H9 (cell line): ENCODE data around the gene PSMD7. TPM values are rescaled to one million over a fixed set of nuclear protein-coding genes. Genes with fewer than 3 reads are reported as not detected.

Source experiments
- DNase-seq: peaks from one replicate; pipeline ENCODE4 v3.0.0-alpha.2; 2017
- H2AFZ ChIP-seq: one replicate; pipeline ENCODE4 v1.6.1; 2013; ENCODE audit warnings: mild to moderate bottlenecking, low read length, control low read depth, moderate library complexity
- H2AK5ac ChIP-seq: 2 replicates; pipeline ENCODE4 v1.6.1; 2013; ENCODE audit warnings: low read length, control low read depth, mixed read lengths; ENCODE audit not compliant: insufficient read length
- H2BK120ac ChIP-seq: one replicate; pipeline ENCODE4 v1.6.1; 2013; ENCODE audit warnings: low read depth, mild to moderate bottlenecking, low read length, control low read depth, inconsistent platforms; ENCODE audit not compliant: poor library complexity, severe bottlenecking
- H2BK12ac ChIP-seq: 2 replicates; pipeline ENCODE4 v1.6.1; 2013; ENCODE audit warnings: low read length, control low read depth, mixed read lengths, low read depth; ENCODE audit not compliant: insufficient read length
- H2BK15ac ChIP-seq: 2 replicates; pipeline ENCODE4 v1.6.1; 2013; ENCODE audit warnings: low read depth, low read length, control low read depth
- H2BK20ac ChIP-seq: one replicate; pipeline ENCODE4 v1.6.1; 2013; ENCODE audit warnings: low read depth, mild to moderate bottlenecking, low read length, control low read depth, inconsistent platforms; ENCODE audit not compliant: poor library complexity, severe bottlenecking
- H2BK5ac ChIP-seq: 2 replicates; pipeline ENCODE4 v1.6.1; 2013; ENCODE audit warnings: low read length, control low read depth, mixed read lengths; ENCODE audit not compliant: insufficient read length
- H3K14ac ChIP-seq: 2 replicates; pipeline ENCODE4 v1.6.1; 2013; ENCODE audit warnings: low read length, control low read depth; ENCODE audit not compliant: insufficient read depth
- H3K18ac ChIP-seq: 2 replicates; pipeline ENCODE4 v1.6.1; 2013; ENCODE audit warnings: low read depth, mild to moderate bottlenecking, mixed read lengths, low read length, control low read depth; ENCODE audit not compliant: insufficient read length
- H3K23ac ChIP-seq: 2 replicates; pipeline ENCODE4 v1.6.1; 2013; ENCODE audit warnings: low read length, control low read depth, mixed read lengths, low read depth; ENCODE audit not compliant: insufficient read length
- H3K23me2 ChIP-seq: 2 replicates; pipeline ENCODE4 v1.6.1; 2013; ENCODE audit warnings: low read depth, mild to moderate bottlenecking, mixed read lengths, low read length, control low read depth; ENCODE audit not compliant: insufficient read length, poor library complexity, severe bottlenecking
- H3K27ac ChIP-seq: 2 replicates; pipeline ENCODE4 v1.5.1; 2013; ENCODE audit warnings: low read length, control low read depth, mixed read lengths, low read depth; ENCODE audit not compliant: insufficient read length
- H3K27me3 ChIP-seq: 2 replicates; pipeline ENCODE4 v1.6.1; 2013; ENCODE audit warnings: low read length, control low read depth, inconsistent platforms; ENCODE audit not compliant: insufficient read depth
- H3K4ac ChIP-seq: 2 replicates; pipeline ENCODE4 v1.6.1; 2013; ENCODE audit warnings: low read depth, mild to moderate bottlenecking, control low read depth, inconsistent platforms, low read length, moderate library complexity
- H3K4me1 ChIP-seq: 2 replicates; pipeline ENCODE4 v1.6.1; 2013; ENCODE audit warnings: low read length, control low read depth, inconsistent platforms; ENCODE audit not compliant: insufficient read depth
- H3K4me2 ChIP-seq: 2 replicates; pipeline ENCODE4 v1.6.1; 2013; ENCODE audit warnings: low read length, control low read depth, mixed read lengths; ENCODE audit not compliant: insufficient read length, insufficient read depth
- H3K56ac ChIP-seq: 2 replicates; pipeline ENCODE4 v1.6.1; 2013; ENCODE audit warnings: low read depth, mild to moderate bottlenecking, mixed read lengths, low read length, control low read depth; ENCODE audit not compliant: insufficient read length
- H3K79me1 ChIP-seq: 2 replicates; pipeline ENCODE4 v1.6.1; 2013; ENCODE audit warnings: low read depth, mild to moderate bottlenecking, moderate library complexity, low read length, control low read depth, inconsistent platforms; ENCODE audit not compliant: insufficient read depth, poor library complexity, severe bottlenecking
- H3K79me2 ChIP-seq: 2 replicates; pipeline ENCODE4 v1.6.1; 2013; ENCODE audit warnings: low read length, control low read depth, inconsistent platforms; ENCODE audit not compliant: insufficient read depth
- H3K9ac ChIP-seq: 2 replicates; pipeline ENCODE4 v1.6.1; 2013; ENCODE audit warnings: low read length, control low read depth, mixed read lengths; ENCODE audit not compliant: insufficient read length; ENCODE audit errors: extremely low read depth
- H3K9me3 ChIP-seq: one replicate; pipeline ENCODE4 v1.6.1; 2013; ENCODE audit warnings: low read depth, low read length, inconsistent platforms; ENCODE audit not compliant: control insufficient read depth
- H3T11ph ChIP-seq: one replicate; pipeline ENCODE4 v1.6.1; 2013; ENCODE audit warnings: mild to moderate bottlenecking, low read length, control low read depth, inconsistent platforms
- H4K20me1 ChIP-seq: one replicate; pipeline ENCODE4 v1.6.1; 2013; ENCODE audit not compliant: control insufficient read depth, insufficient read length, insufficient read depth
- H4K5ac ChIP-seq: 2 replicates; pipeline ENCODE4 v1.6.1; 2013; ENCODE audit warnings: low read depth, mild to moderate bottlenecking, mixed read lengths, low read length, control low read depth; ENCODE audit not compliant: insufficient read length
- H4K8ac ChIP-seq: replicated peaks from 2 replicates; pipeline ENCODE4 v1.6.1; 2013; ENCODE audit warnings: low read length, control low read depth, mixed read lengths, low read depth; ENCODE audit not compliant: insufficient read length
- H4K91ac ChIP-seq: 2 replicates; pipeline ENCODE4 v1.6.1; 2013; ENCODE audit warnings: low read depth, mild to moderate bottlenecking, moderate library complexity, mixed read lengths, low read length, control low read depth; ENCODE audit not compliant: insufficient read length
- H3K27ac Mint-ChIP-seq, 3 experiments: 2 replicates in 2 of 3; 3 replicates in 1 of 3; pipeline ENCODE4 v1.8.0; 2020 to 2021; ENCODE audit warnings: mixed read lengths in 3 of 3, mild to moderate bottlenecking in 1 of 3, moderate library complexity in 1 of 3
- H3K27me3 Mint-ChIP-seq: 2 replicates; pipeline ENCODE4 v1.8.0; 2021; ENCODE audit warnings: low read depth, mild to moderate bottlenecking, moderate library complexity, mixed read lengths
- H3K36me3 Mint-ChIP-seq, 3 experiments: 2 replicates in 2 of 3; 3 replicates in 1 of 3; pipeline ENCODE4 v1.8.0; 2020 to 2021; ENCODE audit warnings: low read depth in 3 of 3, mixed read lengths in 3 of 3; ENCODE audit not compliant: insufficient read depth in 1 of 3
- H3K4me1 Mint-ChIP-seq, 2 experiments: 2 replicates each; pipeline ENCODE4 v1.8.0; 2020; ENCODE audit warnings: mixed read lengths in 2 of 2
- H3K4me3 Mint-ChIP-seq, 2 experiments: 2 replicates in 1 of 2; 3 replicates in 1 of 2; pipeline ENCODE4 v1.8.0; 2020 to 2021; ENCODE audit warnings: mild to moderate bottlenecking in 2 of 2, mixed read lengths in 2 of 2, moderate library complexity in 1 of 2
- H3K9me3 Mint-ChIP-seq, 2 experiments: 2 replicates in 1 of 2; 3 replicates in 1 of 2; pipeline ENCODE4 v1.8.0; 2020; ENCODE audit warnings: mild to moderate bottlenecking in 2 of 2, mixed read lengths in 2 of 2, moderate library complexity in 1 of 2
- WGBS: extraction: QIAGEN DNeasy Blood & Tissue Kit; methylation state at CpG from one replicate; pipeline ENCODE4 v1.1.7; 2013; ENCODE audit warnings: missing lambda C conversion rate, low lambda C conversion rate, mixed read lengths; ENCODE audit not compliant: insufficient read length; ENCODE audit errors: extremely low coverage; 5-methylcytosine and 5-hydroxymethylcytosine counted together
- total RNA-seq: library from RNA; stranded (reverse); gene quantifications from 2 replicates; pipeline ENCODE4 v1.2.1, GENCODE V29; 2021
- TF ChIP-seq, protein P1 (sequence below): fragments of 200-600 bp; sonication (generic); conservative IDR thresholded peaks from 3 replicates; pipeline ENCODE4 v1.8.0; 2021; ENCODE audit warnings: antibody characterized with exemption, mild to moderate bottlenecking

Gene PSMD7
- total RNA-seq, 1 experiment from 2014 or later: 140 TPM

DNA sequence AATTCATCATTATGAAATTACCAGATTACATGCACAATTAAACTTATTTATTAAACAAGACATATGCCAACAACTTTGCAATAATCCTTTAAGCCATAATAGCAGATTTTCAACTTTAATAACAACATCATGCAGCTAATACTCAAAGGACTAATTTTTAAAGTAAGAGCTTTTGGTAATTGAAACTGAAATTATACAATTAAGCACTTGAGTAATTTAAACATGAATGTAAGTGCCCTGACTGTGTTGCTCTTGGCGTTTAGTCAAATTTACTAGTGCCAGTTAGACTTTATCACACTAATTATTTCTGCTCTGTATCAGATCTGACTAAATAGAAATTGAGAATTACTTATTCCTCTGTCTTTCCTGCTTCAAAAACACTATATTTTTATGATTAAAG is 46.8 kb upstream of the PSMD7 start:
- no peaks in the 10 kb centered on the region for H3K27me3 ChIP-seq
- H3T11ph ChIP-seq: no peak overlapping the region
- no peak overlapping the region for H4K8ac ChIP-seq
- H4K5ac ChIP-seq: no peak overlapping the region
- TF ChIP-seq, protein P1, sequence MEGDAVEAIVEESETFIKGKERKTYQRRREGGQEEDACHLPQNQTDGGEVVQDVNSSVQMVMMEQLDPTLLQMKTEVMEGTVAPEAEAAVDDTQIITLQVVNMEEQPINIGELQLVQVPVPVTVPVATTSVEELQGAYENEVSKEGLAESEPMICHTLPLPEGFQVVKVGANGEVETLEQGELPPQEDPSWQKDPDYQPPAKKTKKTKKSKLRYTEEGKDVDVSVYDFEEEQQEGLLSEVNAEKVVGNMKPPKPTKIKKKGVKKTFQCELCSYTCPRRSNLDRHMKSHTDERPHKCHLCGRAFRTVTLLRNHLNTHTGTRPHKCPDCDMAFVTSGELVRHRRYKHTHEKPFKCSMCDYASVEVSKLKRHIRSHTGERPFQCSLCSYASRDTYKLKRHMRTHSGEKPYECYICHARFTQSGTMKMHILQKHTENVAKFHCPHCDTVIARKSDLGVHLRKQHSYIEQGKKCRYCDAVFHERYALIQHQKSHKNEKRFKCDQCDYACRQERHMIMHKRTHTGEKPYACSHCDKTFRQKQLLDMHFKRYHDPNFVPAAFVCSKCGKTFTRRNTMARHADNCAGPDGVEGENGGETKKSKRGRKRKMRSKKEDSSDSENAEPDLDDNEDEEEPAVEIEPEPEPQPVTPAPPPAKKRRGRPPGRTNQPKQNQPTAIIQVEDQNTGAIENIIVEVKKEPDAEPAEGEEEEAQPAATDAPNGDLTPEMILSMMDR: no peak
- no peaks in the 10 kb centered on the region for H3K79me1 ChIP-seq
- H3K18ac ChIP-seq: no peak overlapping the region
- peaks cover 3% of the 10 kb centered on the region for H3K4me1 ChIP-seq
- no CpG with 5 or more reads among the region's 1 CpG for WGBS
- no peak overlapping the region for H2BK12ac ChIP-seq
- H3K14ac ChIP-seq: no peak overlapping the region
- H3K23me2 ChIP-seq: no peaks in the 10 kb centered on the region
- H3K4me2 ChIP-seq: no peak overlapping the region
- no peak overlapping the region for H2BK5ac ChIP-seq
- H3K9ac ChIP-seq: no peak overlapping the region
- H3K27me3 Mint-ChIP-seq: no peaks in the 10 kb centered on the region
- no peak overlapping the region for H2BK120ac ChIP-seq
- H3K4me3 Mint-ChIP-seq: no peak overlapping the region
- H3K56ac ChIP-seq: no peak overlapping the region
- H3K27ac ChIP-seq: no peak overlapping the region
- no peak for DNase-seq
- no peak overlapping the region for H3K4ac ChIP-seq
- no peaks in the 10 kb centered on the region for H4K20me1 ChIP-seq
- no peaks in the 10 kb centered on the region for H3K9me3 ChIP-seq
- no peaks in the 10 kb centered on the region; a peak in 1 of 7 replicates for H3K36me3 Mint-ChIP-seq
- no peaks in the 10 kb centered on the region for H3K79me2 ChIP-seq
- no peak overlapping the region for H2BK20ac ChIP-seq
- no peak overlapping the region for H2AFZ ChIP-seq
- no peak overlapping the region for H3K23ac ChIP-seq
- H3K27ac Mint-ChIP-seq: no peak overlapping the region
- peaks cover 17 to 39% of the 10 kb centered on the region in 2 experiments for H3K4me1 Mint-ChIP-seq
- H3K9me3 Mint-ChIP-seq: no peaks in the 10 kb centered on the region; a peak in 1 of 5 replicates
- H2BK15ac ChIP-seq: no peak overlapping the region
- H4K91ac ChIP-seq: no peak overlapping the region
- H2AK5ac ChIP-seq: no peak overlapping the region
